ENCODE data around the gene GET4. TPM values are rescaled to one million over a fixed set of nuclear protein-coding genes. Genes with fewer than 3 reads are reported as not detected.

GET4 gene
- total and polyA plus RNA-seq, 2 of the 8 experiments (the other 6 are each of a cell fraction or from before 2014, with no cell fraction given): 56.7 to 74.1 TPM

DNA sequence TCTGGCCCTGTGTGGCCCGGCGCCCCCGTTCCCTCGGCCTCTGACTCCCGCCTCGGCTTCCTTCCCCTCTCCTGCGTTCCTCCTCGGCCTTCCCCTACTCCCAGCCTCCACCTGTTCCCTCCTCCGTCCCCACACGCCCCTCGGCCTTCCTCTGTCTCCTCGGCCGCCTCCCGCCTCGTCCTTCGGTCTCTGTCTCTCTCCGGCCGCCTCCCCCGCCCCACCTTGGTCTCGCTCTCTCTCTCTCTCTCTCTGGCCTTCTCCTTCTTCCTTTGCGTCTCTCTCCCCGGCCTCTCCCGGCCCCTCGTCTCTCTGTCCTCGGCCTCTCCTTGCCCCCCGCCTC, 588 bp downstream of the GET4 start:
- Histone ChIP-seq H3K36me3 (ENCODE audit: control insufficient read depth in 2 of 4, insufficient read depth in 4 of 4, low read length in 3 of 4) (peaks cover 0 to 25% (median 10%) of the 10 kb centered on the region in 4 experiments; a peak in 5 of 8 replicates), H3K4me2 (ENCODE audit: insufficient read depth in 1 of 2, low read depth in 2 of 2, low read length in 2 of 2) (peak overlapping the region; percentile 70 to 71), H4K20me1 (replicated peaks in 1 of 2; ENCODE audit: control insufficient read depth in 1 of 2, insufficient read depth in 2 of 2, low read length in 2 of 2) (peaks cover 18 to 23% of the 10 kb centered on the region in 2 experiments), H3K9ac (replicated peaks in 1 of 4; ENCODE audit: extremely low read depth in 1 of 4, low read depth in 3 of 4, low read length in 3 of 4) (peak overlapping the region; percentile 79 to 95 (median 88)), H2BK120ac (replicated peaks; ENCODE audit: low read depth, low read length) (no peak overlapping the region), H4K5ac (ENCODE audit: insufficient read length, low read depth, low read length) (peak overlapping the region; percentile 28), H3K14ac (ENCODE audit: insufficient read length) (no peak overlapping the region), H2BK12ac (ENCODE audit: low read depth, low read length) (no peak overlapping the region), H3K79me2 (ENCODE audit: control insufficient read depth in 1 of 2, insufficient read depth in 2 of 2, low read length in 2 of 2) (peaks cover 34 to 48% of the 10 kb centered on the region in 2 experiments), H3K23me2 (ENCODE audit: low read depth, low read length) (peaks cover 5% of the 10 kb centered on the region; the same call in 1 of the 2 replicates), H3K18ac (ENCODE audit: extremely low read depth, low read length) (peak overlapping the region; percentile 78; the same call in 1 of the 2 replicates), H3K27ac (ENCODE audit: low read depth, low read length) (peak overlapping the region; percentile 81), H3K4me3 (ENCODE audit: extremely low read depth in 1 of 4, insufficient read depth in 2 of 4, low read depth in 3 of 4, low read length in 4 of 4) (peak overlapping the region; percentile 72 to 99 (median 84)), H2BK5ac (ENCODE audit: low read depth, low read length) (no peak overlapping the region), H3K23ac (ENCODE audit: insufficient read length) (no peak overlapping the region), H3K4ac (replicated peaks; ENCODE audit: insufficient read length, low read depth, low read length) (no peak overlapping the region), H2AFZ (ENCODE audit: low read length) (no peak overlapping the region), H2BK15ac (ENCODE audit: low read length) (no peak overlapping the region), H3K4me1 (replicated peaks in 1 of 4; ENCODE audit: control insufficient read depth in 3 of 4, insufficient read depth in 4 of 4, low read length in 3 of 4) (peaks cover 0 to 5% (median 0%) of the 10 kb centered on the region in 4 experiments; a peak in 5 of 7 replicates), H4K91ac (replicated peaks; ENCODE audit: insufficient read length, low read length) (peak overlapping the region; percentile 34), H3K27me3 (replicated peaks in 1 of 4; ENCODE audit: control insufficient read depth in 3 of 4, extremely low read depth in 1 of 4, insufficient read depth in 3 of 4, low read length in 3 of 4) (no peaks in the 10 kb centered on the region), H3K79me1 (ENCODE audit: low read depth, low read length) (peaks cover 3% of the 10 kb centered on the region), H2AK5ac (ENCODE audit: low read depth, low read length) (no peak overlapping the region), H3K56ac (replicated peaks; ENCODE audit: insufficient read length, low read depth, low read length) (no peak overlapping the region), H2BK20ac (ENCODE audit: low read length) (no peak overlapping the region), H4K8ac (ENCODE audit: extremely low read depth, insufficient read depth, low read length) (peak overlapping the region; percentile 76; the same call in 1 of the 2 replicates), H3K9me3 (ENCODE audit: insufficient read depth in 2 of 2, low read depth in 1 of 2, low read length in 1 of 2) (no peaks in the 10 kb centered on the region; a peak in 1 of 4 replicates)
- no CpG with 5 or more reads among the region's 26 CpGs for WGBS, 2 experiments (ENCODE audit: extremely low coverage in 1 of 2, insufficient coverage in 1 of 2, insufficient read length in 1 of 2, insufficient replicate concordance in 2 of 2, low coverage in 1 of 2, low lambda C conversion rate in 2 of 2, missing lambda C conversion rate in 1 of 2)
- CTCF ChIA-PET (ENCODE audit: partially characterized antibody): no interaction called here
- FAIRE-seq (no peak), DNase-seq (ENCODE audit: low read depth in 1 of 2, low spot score in 2 of 2) (no peak)
- TF ChIP-seq KDM4A (IDR thresholded peaks at IDR 0.05; ENCODE audit: low read depth, low read length, severe bottlenecking) (peak; percentile 11), RBBP5 (IDR thresholded peaks at IDR 0.05; ENCODE audit: borderline replicate concordance, low read depth, low read length) (0 out of 2 replicates have a peak, but pooled peaks have one; percentile 71), TAF7 (optimal IDR thresholded peaks at IDR 0.05; ENCODE audit: borderline replicate concordance, low read depth, low read length) (no peak), GABPA (IDR thresholded peaks at IDR 0.05; ENCODE audit: borderline replicate concordance, insufficient read depth, low read length) (no peak), CTBP2 (IDR thresholded peaks at IDR 0.05; ENCODE audit: borderline replicate concordance, insufficient read depth, insufficient read length, low read length) (no peak)
- POLR2A ChIA-PET (ENCODE audit: partially characterized antibody): interaction anchor here (0.6 to 2.0 kb wide), 8 partner anchors 8 to 104 kb away, joined by 3 to 9 read pairs (median 4); no protein-coding TSS in a partner anchor

Measured in H1 (cell line).